HepG2 (cell line): Measurements from ENCODE around the gene TMTC4. TPM values are rescaled to one million over a fixed set of nuclear protein-coding genes. Genes with fewer than 3 reads are reported as not detected.

Source experiments
- ARNT ChIP-seq: fragments of 450-650 bp; IDR thresholded peaks from 2 replicates; pipeline ENCODE4 v1.6.1; 2017
- CAMTA2 ChIP-seq: sonication (generic); formaldehyde crosslinking; IDR thresholded peaks from 2 replicates; pipeline ENCODE4 v1.4.0; 2020; ENCODE audit warnings: mild to moderate bottlenecking, missing genetic modification reagents, borderline replicate concordance
- FOXJ3 ChIP-seq: sonication (generic); formaldehyde crosslinking; IDR thresholded peaks from 2 replicates; pipeline ENCODE4 v1.4.0; 2020; ENCODE audit warnings: missing genetic modification reagents, mild to moderate bottlenecking, borderline replicate concordance
- HES4 ChIP-seq: sonication (generic); formaldehyde crosslinking; IDR thresholded peaks from 2 replicates; pipeline ENCODE4 v1.9.0; 2021; ENCODE audit warnings: mild to moderate bottlenecking, missing genetic modification reagents, borderline replicate concordance
- HMGA1 ChIP-seq: sonication (generic); formaldehyde crosslinking; conservative IDR thresholded peaks from 2 replicates; pipeline ENCODE4 v1.4.0; 2020; ENCODE audit warnings: missing genetic modification reagents
- HNRNPH1 ChIP-seq: fragments of 200-400 bp; formaldehyde crosslinking; optimal IDR thresholded peaks from 2 replicates; pipeline ENCODE3; 2017; ENCODE audit warnings: mild to moderate bottlenecking, low read depth, low read length
- HNRNPL ChIP-seq: fragments of 200-400 bp; formaldehyde crosslinking; IDR thresholded peaks from 2 replicates; pipeline ENCODE4 v1.6.1; 2017; ENCODE audit warnings: mild to moderate bottlenecking, low read depth, low read length
- IRX3 ChIP-seq: sonication (generic); formaldehyde crosslinking; IDR thresholded peaks from 2 replicates; pipeline ENCODE4 v1.8.1; 2023; ENCODE audit warnings: mild to moderate bottlenecking, low read depth, missing genetic modification reagents, borderline replicate concordance
- NR2F2 ChIP-seq: IDR thresholded peaks from 2 replicates; pipeline ENCODE4 v1.6.1; 2012; ENCODE audit warnings: low read depth, inconsistent platforms, borderline replicate concordance
- RFXAP ChIP-seq: sonication (generic); formaldehyde crosslinking; IDR thresholded peaks from 2 replicates; pipeline ENCODE4 v1.4.0; 2020; ENCODE audit warnings: missing genetic modification reagents, borderline replicate concordance
- ZNF317 ChIP-seq: sonication (generic); formaldehyde crosslinking; IDR thresholded peaks from 2 replicates; pipeline ENCODE4 v1.5.0; 2020; ENCODE audit warnings: mild to moderate bottlenecking, missing genetic modification reagents
- ZNF549 ChIP-seq: sonication (generic); formaldehyde crosslinking; IDR thresholded peaks from 2 replicates; pipeline ENCODE4 v1.5.0; 2020; ENCODE audit warnings: missing genetic modification reagents
- ZNF780A ChIP-seq: sonication (generic); formaldehyde crosslinking; IDR thresholded peaks from 2 replicates; pipeline ENCODE4 v1.8.0; 2022; ENCODE audit warnings: mild to moderate bottlenecking, missing genetic modification reagents, moderate library complexity
- ZNF792 ChIP-seq: IDR thresholded peaks from 2 replicates; pipeline ENCODE4 v1.6.1; 2016
- ZSCAN21 ChIP-seq: sonication (generic); formaldehyde crosslinking; IDR thresholded peaks from 2 replicates; pipeline ENCODE4 v1.8.0; 2022; ENCODE audit warnings: mild to moderate bottlenecking, missing genetic modification reagents, moderate library complexity, borderline replicate concordance
- polyA plus RNA-seq, 8 experiments: library from polyadenylated mRNA; depleted of rRNA in 3 of 8; stranded (reverse) in 7 of 8; unstranded in 1 of 8; fragments of >200 nt; fragmentation: Illumina TruSeq in 4 of 8; extraction: Trizol in 4 of 8; gene quantifications; 2 replicates each; pipeline versions ENCODE4 v1.2.1 to v1.2.3, GENCODE V29; 2011 to 2016; ENCODE audit warnings: low read depth in 4 of 8, missing spikeins in 1 of 8, mixed read lengths in 1 of 8; ENCODE audit not compliant: insufficient read depth in 1 of 8
- total RNA-seq, 5 experiments: library from RNA; depleted of rRNA; stranded (reverse); fragments of >200 nt; fragmentation: Illumina TruSeq; extraction: Trizol; gene quantifications; 2 replicates each; pipeline ENCODE4 v1.2.3, GENCODE V29; 2016; ENCODE audit warnings: low read depth in 1 of 5
- TF ChIP-seq, protein P1 (sequence below): sonication (generic); formaldehyde crosslinking; IDR thresholded peaks from 2 replicates; pipeline ENCODE4 v1.9.0; 2021; ENCODE audit warnings: missing genetic modification reagents, borderline replicate concordance
- TF ChIP-seq, protein P2 (sequence below): IDR thresholded peaks from 2 replicates; pipeline ENCODE4 v1.6.1; 2016; ENCODE audit warnings: mild to moderate bottlenecking
- TF ChIP-seq, protein P3 (sequence below): sonication (generic); formaldehyde crosslinking; IDR thresholded peaks from 2 replicates; pipeline ENCODE4 v1.5.0; 2020; ENCODE audit warnings: mild to moderate bottlenecking, missing genetic modification reagents, borderline replicate concordance
- TF ChIP-seq, protein P4 (sequence below): sonication (generic); formaldehyde crosslinking; IDR thresholded peaks from 2 replicates; pipeline ENCODE4 v1.5.1; 2020; ENCODE audit warnings: mild to moderate bottlenecking, missing genetic modification reagents, moderate library complexity
- TF ChIP-seq, protein P5 (sequence below): IDR thresholded peaks from 2 replicates; pipeline ENCODE4 v1.6.1; 2016; ENCODE audit warnings: low read depth, borderline replicate concordance

Gene TMTC4
- total and polyA plus RNA-seq, 2 of the 13 experiments (the other 11 are each of a cell fraction or from before 2014, with no cell fraction given): 16.0 to 22.6 TPM

DNA sequence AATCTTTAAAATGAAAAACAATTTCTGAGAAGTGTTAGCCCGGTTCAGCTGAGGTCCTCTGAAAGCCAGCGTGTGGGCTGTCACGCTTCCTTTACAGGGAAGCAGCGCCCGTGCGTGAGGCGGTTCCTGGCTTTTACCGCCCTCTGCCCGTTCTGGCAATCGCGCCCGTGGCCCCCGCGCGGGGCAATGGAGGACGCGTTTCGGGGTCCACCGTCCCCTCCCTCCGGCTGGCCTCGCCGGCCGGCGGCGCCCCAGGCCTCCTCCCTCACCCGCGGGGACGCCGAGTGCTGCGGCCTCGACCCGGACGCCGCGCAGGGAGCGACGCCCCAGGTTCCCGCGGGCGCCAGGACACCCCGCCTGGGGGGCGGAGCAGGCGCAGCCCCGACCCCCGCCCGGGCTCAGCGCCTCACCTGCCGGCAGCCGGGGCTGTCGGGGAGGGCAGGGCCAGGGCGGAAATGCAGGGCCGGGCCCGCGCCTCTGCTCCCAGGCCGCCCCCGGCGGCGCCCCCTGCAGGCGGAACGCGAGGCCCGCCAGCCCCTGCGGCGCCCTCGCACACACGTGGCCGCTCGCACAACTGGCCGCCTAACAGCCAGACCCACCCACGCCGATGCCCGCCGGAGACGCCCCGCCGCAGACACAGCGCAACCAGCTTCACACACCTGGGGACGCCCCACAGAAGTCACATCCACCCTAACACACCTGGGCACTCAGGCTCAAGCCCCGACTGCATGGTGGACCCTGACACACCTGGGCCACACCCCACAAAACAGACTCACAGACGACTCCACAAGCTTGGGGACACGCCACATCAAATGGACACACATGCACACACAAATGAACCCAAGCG lies 86.0 kb downstream of the TMTC4 start, which contains the start of gene GGACT (continued):
- TF ChIP-seq, protein P1, sequence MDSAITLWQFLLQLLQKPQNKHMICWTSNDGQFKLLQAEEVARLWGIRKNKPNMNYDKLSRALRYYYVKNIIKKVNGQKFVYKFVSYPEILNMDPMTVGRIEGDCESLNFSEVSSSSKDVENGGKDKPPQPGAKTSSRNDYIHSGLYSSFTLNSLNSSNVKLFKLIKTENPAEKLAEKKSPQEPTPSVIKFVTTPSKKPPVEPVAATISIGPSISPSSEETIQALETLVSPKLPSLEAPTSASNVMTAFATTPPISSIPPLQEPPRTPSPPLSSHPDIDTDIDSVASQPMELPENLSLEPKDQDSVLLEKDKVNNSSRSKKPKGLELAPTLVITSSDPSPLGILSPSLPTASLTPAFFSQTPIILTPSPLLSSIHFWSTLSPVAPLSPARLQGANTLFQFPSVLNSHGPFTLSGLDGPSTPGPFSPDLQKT (CRISPR knock-in tag): no peak
- no peak for TF ChIP-seq NR2F2
- peak; percentile 50 for TF ChIP-seq CAMTA2 (CRISPR knock-in tag)
- TF ChIP-seq ZNF549 (CRISPR knock-in tag): no peak
- TF ChIP-seq FOXJ3 (CRISPR knock-in tag): no peak
- TF ChIP-seq, protein P2, sequence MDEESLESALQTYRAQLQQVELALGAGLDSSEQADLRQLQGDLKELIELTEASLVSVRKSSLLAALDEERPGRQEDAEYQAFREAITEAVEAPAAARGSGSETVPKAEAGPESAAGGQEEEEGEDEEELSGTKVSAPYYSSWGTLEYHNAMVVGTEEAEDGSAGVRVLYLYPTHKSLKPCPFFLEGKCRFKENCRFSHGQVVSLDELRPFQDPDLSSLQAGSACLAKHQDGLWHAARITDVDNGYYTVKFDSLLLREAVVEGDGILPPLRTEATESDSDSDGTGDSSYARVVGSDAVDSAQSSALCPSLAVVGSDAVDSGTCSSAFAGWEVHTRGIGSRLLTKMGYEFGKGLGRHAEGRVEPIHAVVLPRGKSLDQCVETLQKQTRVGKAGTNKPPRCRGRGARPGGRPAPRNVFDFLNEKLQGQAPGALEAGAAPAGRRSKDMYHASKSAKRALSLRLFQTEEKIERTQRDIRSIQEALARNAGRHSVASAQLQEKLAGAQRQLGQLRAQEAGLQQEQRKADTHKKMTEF (CRISPR knock-in tag): peak; percentile 29; the same call in 1 of the 2 replicates
- TF ChIP-seq HMGA1 (CRISPR knock-in tag): no peak
- TF ChIP-seq IRX3 (CRISPR knock-in tag): peak; percentile 98; the same call in 1 of the 2 replicates
- TF ChIP-seq, protein P3, sequence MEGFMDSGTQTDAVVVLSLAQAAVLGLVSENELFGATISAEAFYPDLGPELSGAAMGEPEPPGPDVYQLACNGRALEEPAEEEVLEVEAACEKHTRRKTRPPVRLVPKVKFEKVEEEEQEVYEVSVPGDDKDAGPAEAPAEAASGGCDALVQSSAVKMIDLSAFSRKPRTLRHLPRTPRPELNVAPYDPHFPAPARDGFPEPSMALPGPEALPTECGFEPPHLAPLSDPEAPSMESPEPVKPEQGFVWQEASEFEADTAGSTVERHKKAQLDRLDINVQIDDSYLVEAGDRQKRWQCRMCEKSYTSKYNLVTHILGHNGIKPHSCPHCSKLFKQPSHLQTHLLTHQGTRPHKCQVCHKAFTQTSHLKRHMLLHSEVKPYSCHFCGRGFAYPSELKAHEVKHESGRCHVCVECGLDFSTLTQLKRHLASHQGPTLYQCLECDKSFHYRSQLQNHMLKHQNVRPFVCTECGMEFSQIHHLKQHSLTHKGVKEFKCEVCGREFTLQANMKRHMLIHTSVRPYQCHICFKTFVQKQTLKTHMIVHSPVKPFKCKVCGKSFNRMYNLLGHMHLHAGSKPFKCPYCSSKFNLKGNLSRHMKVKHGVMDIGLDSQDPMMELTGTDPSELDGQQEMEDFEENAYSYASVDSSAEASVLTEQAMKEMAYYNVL (CRISPR knock-in tag): peak; percentile 65
- TF ChIP-seq, protein P4, sequence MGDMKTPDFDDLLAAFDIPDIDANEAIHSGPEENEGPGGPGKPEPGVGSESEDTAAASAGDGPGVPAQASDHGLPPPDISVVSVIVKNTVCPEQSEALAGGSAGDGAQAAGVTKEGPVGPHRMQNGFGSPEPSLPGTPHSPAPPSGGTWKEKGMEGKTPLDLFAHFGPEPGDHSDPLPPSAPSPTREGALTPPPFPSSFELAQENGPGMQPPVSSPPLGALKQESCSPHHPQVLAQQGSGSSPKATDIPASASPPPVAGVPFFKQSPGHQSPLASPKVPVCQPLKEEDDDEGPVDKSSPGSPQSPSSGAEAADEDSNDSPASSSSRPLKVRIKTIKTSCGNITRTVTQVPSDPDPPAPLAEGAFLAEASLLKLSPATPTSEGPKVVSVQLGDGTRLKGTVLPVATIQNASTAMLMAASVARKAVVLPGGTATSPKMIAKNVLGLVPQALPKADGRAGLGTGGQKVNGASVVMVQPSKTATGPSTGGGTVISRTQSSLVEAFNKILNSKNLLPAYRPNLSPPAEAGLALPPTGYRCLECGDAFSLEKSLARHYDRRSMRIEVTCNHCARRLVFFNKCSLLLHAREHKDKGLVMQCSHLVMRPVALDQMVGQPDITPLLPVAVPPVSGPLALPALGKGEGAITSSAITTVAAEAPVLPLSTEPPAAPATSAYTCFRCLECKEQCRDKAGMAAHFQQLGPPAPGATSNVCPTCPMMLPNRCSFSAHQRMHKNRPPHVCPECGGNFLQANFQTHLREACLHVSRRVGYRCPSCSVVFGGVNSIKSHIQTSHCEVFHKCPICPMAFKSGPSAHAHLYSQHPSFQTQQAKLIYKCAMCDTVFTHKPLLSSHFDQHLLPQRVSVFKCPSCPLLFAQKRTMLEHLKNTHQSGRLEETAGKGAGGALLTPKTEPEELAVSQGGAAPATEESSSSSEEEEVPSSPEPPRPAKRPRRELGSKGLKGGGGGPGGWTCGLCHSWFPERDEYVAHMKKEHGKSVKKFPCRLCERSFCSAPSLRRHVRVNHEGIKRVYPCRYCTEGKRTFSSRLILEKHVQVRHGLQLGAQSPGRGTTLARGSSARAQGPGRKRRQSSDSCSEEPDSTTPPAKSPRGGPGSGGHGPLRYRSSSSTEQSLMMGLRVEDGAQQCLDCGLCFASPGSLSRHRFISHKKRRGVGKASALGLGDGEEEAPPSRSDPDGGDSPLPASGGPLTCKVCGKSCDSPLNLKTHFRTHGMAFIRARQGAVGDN (CRISPR knock-in tag): peak; percentile 98
- peak; percentile 86 for TF ChIP-seq HES4
- no peak for TF ChIP-seq ARNT
- peak; percentile 25; the same call in 1 of the 2 replicates for TF ChIP-seq ZNF780A (CRISPR knock-in tag)
- TF ChIP-seq, protein P5, sequence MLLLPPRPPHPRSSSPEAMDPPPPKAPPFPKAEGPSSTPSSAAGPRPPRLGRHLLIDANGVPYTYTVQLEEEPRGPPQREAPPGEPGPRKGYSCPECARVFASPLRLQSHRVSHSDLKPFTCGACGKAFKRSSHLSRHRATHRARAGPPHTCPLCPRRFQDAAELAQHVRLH (CRISPR knock-in tag): peak; percentile 72
- no peak for TF ChIP-seq ZNF317 (CRISPR knock-in tag)
- peak; percentile 84 for TF ChIP-seq RFXAP
- TF ChIP-seq HNRNPL: no peak
- peak; percentile 94; the same call in 1 of the 2 replicates for TF ChIP-seq ZSCAN21
- TF ChIP-seq HNRNPH1: no peak
- TF ChIP-seq ZNF792 (CRISPR knock-in tag): peak; percentile 53; the same call in 1 of the 2 replicates
